ENCODE measurements around the gene PDE5A.
A peak's percentile ranks its signal among the peaks of the same experiment; 100 is the strongest.

The PDE5A gene

DNA sequence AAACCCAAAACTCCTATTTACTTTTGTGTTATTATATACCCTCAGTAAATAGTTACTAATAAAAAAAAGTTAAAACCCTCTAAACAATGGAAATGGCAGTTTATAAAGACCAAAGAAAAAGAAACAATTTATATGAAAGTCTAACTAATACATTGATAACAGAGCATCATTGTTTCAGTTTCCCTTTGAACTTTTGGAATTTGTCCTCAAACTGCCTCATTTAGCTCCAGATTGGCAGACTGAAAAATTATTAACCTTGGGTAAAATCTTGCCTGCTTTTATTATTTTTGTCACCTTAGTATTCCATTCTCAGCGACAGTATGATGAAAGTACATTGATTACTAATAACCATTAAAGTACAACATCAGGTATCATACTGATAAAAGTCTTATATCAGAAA is 124.0 kb downstream of the PDE5A start:
- Histone ChIP-seq H3K36me3 (ENCODE audit: control insufficient read depth, insufficient read depth, low read length) (peaks cover 14% of the 10 kb centered on the region), H3K27ac (ENCODE audit: low read depth, low read length) (no peak overlapping the region), H3K4me3 (ENCODE audit: low read length) (no peak overlapping the region), H3K4me1 (ENCODE audit: control insufficient read depth, insufficient read depth, low read length) (peaks cover 2% of the 10 kb centered on the region), H3K9ac (ENCODE audit: low read length) (no peak overlapping the region), H3K27me3 (ENCODE audit: control insufficient read depth, insufficient read depth, low read length) (no peaks in the 10 kb centered on the region)

DNA sequence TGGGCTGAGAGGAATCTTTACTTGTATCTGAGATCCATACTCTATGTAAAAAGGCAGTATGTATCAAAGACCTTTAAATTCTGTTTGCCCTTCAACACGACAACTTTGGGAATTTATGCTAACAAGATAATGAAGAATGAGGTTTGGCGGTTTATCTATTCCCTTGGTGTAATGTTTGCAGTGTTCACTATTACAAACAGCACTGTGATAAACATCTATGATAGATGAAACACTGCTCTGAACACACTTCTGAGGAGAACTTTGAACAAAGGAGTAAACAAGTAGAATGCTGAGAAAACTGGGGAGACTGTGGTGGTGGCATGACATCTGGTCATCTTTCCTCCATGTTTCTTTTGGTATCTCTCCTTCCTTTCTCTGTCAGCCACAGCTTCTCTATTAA is 126.9 kb downstream of the PDE5A start:
- peaks cover 16% of the 10 kb centered on the region for H3K36me3 ChIP-seq (ENCODE audit: control insufficient read depth, insufficient read depth, low read length)
- no peak overlapping the region for H3K4me3 ChIP-seq (ENCODE audit: low read length)
- H3K27me3 ChIP-seq (ENCODE audit: control insufficient read depth, insufficient read depth, low read length), result no peaks in the 10 kb centered on the region
- no peak overlapping the region for H3K27ac ChIP-seq (ENCODE audit: low read depth, low read length)
- peaks cover 2% of the 10 kb centered on the region for H3K4me1 ChIP-seq (ENCODE audit: control insufficient read depth, insufficient read depth, low read length)
- H3K9ac ChIP-seq (ENCODE audit: low read length), result no peak overlapping the region

DNA sequence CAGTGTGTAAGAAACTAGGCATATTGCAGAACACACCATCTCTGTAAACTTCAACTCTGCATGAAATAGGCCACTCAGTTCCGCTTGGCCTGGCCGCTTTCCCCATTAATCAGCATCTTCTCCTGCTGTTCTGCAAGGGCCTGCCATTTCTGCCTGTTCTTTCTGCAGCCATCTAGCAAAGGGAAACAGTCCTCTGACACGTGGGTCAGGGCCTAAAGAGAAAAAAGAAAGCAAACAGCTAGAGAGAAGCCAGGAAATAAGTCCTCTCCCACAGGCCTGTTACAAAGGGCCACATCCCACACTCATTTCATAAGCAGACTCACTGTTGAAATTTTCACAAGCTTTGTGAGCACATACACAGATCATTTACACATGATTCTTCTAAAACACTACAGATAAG is 130.1 kb downstream of the PDE5A start:
- peaks cover 19% of the 10 kb centered on the region for H3K36me3 ChIP-seq (ENCODE audit: control insufficient read depth, insufficient read depth, low read length)
- no peak overlapping the region for H3K9ac ChIP-seq (ENCODE audit: low read length)
- H3K4me1 ChIP-seq (ENCODE audit: control insufficient read depth, insufficient read depth, low read length), result peaks cover 2% of the 10 kb centered on the region
- no peaks in the 10 kb centered on the region for H3K27me3 ChIP-seq (ENCODE audit: control insufficient read depth, insufficient read depth, low read length)
- H3K4me3 ChIP-seq (ENCODE audit: low read length), result no peak overlapping the region
- peak overlapping the region; percentile 11 for H3K27ac ChIP-seq (ENCODE audit: low read depth, low read length)

DNA sequence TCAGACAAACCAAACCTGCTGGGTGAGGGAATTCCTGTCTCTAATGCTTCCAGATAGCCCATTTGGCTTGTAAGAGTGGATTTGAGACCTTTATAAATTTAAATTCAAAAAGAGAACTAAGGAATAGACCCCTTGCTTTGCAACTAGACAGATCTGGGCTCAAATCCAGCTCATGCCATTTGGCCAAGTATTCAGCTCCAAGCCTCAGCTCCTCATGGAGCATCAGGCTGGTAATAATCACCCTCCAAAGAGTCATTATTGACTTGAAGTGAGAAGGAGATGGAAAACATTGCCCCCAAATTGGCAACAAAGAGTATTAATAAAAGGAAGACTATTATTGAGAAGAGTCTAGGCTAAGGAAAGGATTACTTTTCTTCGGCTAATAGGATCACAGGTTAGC is 134.7 kb downstream of the PDE5A start:
- Histone ChIP-seq H3K27ac (ENCODE audit: low read depth, low read length) (no peak overlapping the region), H3K4me1 (ENCODE audit: control insufficient read depth, insufficient read depth, low read length) (peaks cover 2% of the 10 kb centered on the region), H3K27me3 (ENCODE audit: control insufficient read depth, insufficient read depth, low read length) (no peaks in the 10 kb centered on the region), H3K36me3 (ENCODE audit: control insufficient read depth, insufficient read depth, low read length) (peaks cover 17% of the 10 kb centered on the region), H3K9ac (ENCODE audit: low read length) (no peak overlapping the region), H3K4me3 (ENCODE audit: low read length) (no peak overlapping the region)

DNA sequence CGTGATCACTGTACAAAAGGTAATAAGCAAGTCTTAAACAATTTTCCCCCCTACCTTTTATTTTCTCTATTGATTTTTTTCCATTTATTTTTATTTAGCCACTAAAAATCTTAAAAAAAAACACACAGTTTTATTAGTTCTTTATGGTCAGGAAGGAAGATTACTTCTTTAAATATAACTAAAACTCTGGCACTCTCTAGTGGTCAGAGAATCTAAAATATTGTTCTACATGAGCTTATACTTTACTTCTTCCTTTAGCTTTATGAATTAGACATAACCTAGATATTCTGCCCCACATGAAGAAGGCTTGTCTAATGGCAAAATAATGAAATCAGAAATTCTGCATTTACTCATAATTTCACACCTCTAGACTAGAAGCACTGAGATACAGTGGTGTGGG is 135.2 kb downstream of the PDE5A start:
- peaks cover 12% of the 10 kb centered on the region for H3K36me3 ChIP-seq (ENCODE audit: control insufficient read depth, insufficient read depth, low read length)

DNA sequence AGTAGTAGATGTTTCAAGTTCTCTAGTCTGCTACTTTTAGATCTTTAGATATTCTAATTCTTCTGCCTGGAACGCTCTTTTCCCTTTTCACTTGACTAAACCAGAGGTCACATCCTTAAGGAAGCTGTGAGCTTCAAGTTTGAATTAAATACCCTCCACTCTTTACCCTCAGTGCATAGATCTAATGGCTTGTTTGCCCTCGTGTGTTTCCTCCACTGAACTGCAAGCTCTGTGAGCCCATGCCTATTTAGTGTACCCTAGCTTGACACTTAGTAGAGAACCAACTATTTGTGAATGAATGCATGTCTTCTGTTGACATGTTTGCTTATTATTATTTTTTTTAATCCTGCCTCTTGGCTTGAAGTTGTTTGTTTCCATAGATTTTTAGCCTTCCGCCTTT is 138.3 kb downstream of the PDE5A start:
- Histone ChIP-seq H3K36me3 (ENCODE audit: control insufficient read depth, insufficient read depth, low read length) (peaks cover 5% of the 10 kb centered on the region), H3K27me3 (ENCODE audit: control insufficient read depth, insufficient read depth, low read length) (no peaks in the 10 kb centered on the region), H3K4me1 (ENCODE audit: control insufficient read depth, insufficient read depth, low read length) (no peaks in the 10 kb centered on the region), H3K27ac (ENCODE audit: low read depth, low read length) (no peak overlapping the region), H3K4me3 (ENCODE audit: low read length) (no peak overlapping the region), H3K9ac (ENCODE audit: low read length) (no peak overlapping the region)

More for the DNA sequence above, 135.2 kb downstream of the PDE5A start:
- no peak overlapping the region for H3K27ac ChIP-seq (ENCODE audit: low read depth, low read length)
- H3K4me3 ChIP-seq (ENCODE audit: low read length), result no peak overlapping the region
- H3K27me3 ChIP-seq (ENCODE audit: control insufficient read depth, insufficient read depth, low read length), result no peaks in the 10 kb centered on the region
- no peak overlapping the region for H3K9ac ChIP-seq (ENCODE audit: low read length)
- H3K4me1 ChIP-seq (ENCODE audit: control insufficient read depth, insufficient read depth, low read length), result peaks cover 2% of the 10 kb centered on the region

DNA sequence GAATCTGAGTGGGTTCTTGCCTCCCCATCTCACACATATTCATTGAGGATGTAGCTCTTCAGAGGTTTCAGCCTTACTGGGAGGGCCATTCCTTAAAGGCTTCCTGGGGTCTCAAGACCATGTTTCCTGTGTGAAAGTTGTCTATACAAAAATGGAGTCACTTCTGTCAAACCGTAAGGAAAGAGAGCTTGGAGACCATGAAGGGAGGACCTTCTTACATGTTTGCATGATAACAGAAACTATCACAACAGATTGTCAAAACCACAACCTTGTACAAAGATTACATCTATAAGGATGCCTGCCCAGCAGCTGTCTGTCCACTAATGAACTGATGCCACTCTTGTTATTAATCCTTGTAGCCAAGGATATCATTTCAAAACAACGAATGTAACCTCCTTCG is 139.3 kb downstream of the PDE5A start:
- Histone ChIP-seq H3K36me3 (ENCODE audit: control insufficient read depth, insufficient read depth, low read length) (no peaks in the 10 kb centered on the region), H3K27me3 (ENCODE audit: control insufficient read depth, insufficient read depth, low read length) (no peaks in the 10 kb centered on the region), H3K4me1 (ENCODE audit: control insufficient read depth, insufficient read depth, low read length) (no peaks in the 10 kb centered on the region), H3K9ac (ENCODE audit: low read length) (no peak overlapping the region), H3K27ac (ENCODE audit: low read depth, low read length) (no peak overlapping the region), H3K4me3 (ENCODE audit: low read length) (no peak overlapping the region)

DNA sequence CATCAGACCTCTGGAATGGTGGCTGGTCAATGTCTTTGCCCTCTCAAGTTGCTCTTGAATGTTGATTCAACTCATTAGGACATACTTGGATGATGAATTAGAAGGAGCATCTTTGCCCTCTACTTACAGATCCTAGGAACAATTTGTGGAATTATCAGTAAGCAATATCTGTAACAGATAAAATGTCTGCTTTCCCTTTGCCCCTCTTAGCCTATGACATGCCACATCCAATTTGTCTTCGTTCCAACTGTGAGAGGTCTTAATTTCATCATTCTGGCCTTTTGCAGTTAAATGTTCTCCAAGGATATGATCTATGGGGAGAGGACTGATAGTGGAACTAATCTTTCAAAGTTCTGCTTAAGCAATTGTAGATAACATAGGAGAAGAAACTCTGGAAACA is 148.3 kb downstream of the PDE5A start:
- Histone ChIP-seq H3K4me3 (ENCODE audit: low read length) (no peak overlapping the region), H3K27ac (ENCODE audit: low read depth, low read length) (no peak overlapping the region), H3K36me3 (ENCODE audit: control insufficient read depth, insufficient read depth, low read length) (no peaks in the 10 kb centered on the region), H3K4me1 (ENCODE audit: control insufficient read depth, insufficient read depth, low read length) (no peaks in the 10 kb centered on the region), H3K27me3 (ENCODE audit: control insufficient read depth, insufficient read depth, low read length) (no peaks in the 10 kb centered on the region), H3K9ac (ENCODE audit: low read length) (no peak overlapping the region)

DNA sequence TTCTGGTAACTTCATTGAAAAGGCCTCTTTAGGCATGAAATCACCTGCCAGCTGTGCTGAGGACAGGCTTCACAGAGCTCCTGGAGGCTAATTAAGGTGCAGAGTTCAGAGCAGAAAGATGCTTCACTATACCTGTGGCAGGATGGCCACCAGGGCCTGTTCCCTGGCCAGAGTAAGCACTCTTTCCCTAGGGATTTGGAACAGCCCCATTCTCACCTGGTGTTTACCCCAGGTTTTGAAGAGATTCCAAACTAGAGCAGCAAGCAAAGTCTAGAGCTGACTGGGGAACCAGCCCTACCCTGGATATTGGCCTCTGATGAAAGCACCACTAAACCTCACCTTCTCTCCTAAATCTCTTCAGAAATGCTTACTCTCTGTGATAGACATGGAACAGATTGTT is 148.8 kb downstream of the PDE5A start:
- Histone ChIP-seq H3K27me3 (ENCODE audit: control insufficient read depth, insufficient read depth, low read length) (no peaks in the 10 kb centered on the region), H3K9ac (ENCODE audit: low read length) (no peak overlapping the region), H3K27ac (ENCODE audit: low read depth, low read length) (no peak overlapping the region), H3K4me1 (ENCODE audit: control insufficient read depth, insufficient read depth, low read length) (no peaks in the 10 kb centered on the region), H3K4me3 (ENCODE audit: low read length) (no peak overlapping the region), H3K36me3 (ENCODE audit: control insufficient read depth, insufficient read depth, low read length) (no peaks in the 10 kb centered on the region)

DNA sequence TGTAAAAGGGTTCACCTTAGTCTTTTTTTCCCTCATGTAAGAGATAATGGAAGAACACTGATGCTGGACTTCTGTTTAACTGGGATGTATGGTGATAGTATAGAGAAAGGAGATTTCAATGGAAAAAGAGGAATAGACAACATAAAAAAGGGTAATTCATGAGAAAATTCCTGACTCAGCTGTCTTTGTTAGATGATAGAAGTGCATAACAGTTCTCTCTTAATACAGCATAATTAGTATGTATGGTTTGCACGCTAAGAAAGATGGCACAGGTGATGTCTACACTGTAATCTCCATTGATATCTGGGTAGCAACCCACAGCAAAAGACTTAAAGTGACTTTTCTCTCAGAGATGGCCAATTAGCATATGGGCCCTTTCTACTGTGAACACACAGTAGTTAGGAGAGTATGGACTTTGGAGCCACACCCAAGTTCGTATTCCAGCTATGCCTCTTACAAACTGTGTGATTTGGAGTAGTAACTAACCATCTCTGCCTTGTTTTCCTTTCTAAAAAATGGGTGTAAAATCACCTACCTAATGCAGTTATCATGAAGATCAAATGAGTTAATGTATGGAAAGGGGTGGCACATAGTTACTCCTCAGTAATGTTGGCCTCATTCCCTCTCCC is 149.3 kb downstream of the PDE5A start:
- Histone ChIP-seq H3K36me3 (ENCODE audit: control insufficient read depth, insufficient read depth, low read length) (no peaks in the 10 kb centered on the region), H3K27ac (ENCODE audit: low read depth, low read length) (no peak overlapping the region), H3K9ac (ENCODE audit: low read length) (no peak overlapping the region), H3K27me3 (ENCODE audit: control insufficient read depth, insufficient read depth, low read length) (no peaks in the 10 kb centered on the region), H3K4me3 (ENCODE audit: low read length) (no peak overlapping the region), H3K4me1 (ENCODE audit: control insufficient read depth, insufficient read depth, low read length) (no peaks in the 10 kb centered on the region)

DNA sequence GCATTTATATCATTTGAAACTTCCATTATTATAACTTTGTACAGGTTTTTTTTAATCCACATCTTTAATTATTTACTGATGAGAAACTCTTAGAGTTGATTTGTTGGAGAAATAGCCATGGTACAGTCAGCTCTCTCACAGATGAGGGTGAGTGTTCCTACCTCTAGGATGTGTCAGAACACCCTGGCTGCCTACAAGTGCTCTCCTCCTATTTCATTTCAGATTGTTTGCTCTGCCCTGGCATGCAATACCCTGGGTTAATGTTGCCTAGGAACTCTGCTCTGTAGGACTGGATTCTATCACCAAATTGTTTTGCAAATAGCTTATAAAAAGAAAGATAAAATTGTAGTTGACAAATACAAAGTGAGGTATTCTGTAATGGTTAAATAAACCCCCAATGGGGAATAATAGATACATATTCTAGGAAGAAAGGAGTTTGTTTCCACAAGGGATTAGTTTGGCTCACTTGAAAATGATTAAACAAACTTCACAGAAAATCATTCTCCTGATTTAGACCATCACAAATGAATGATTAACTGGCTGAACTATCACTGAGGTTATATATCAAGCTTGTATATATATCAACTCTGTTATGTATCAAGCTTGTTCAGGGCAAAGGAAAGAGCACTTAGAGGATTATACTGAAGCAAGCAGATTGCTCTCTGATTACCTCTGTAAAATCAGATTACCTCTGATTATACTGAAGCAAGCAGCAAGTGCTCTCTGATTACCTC is 150.0 kb downstream of the PDE5A start:
- no peaks in the 10 kb centered on the region for H3K36me3 ChIP-seq (ENCODE audit: control insufficient read depth, insufficient read depth, low read length)
- no peak overlapping the region for H3K27ac ChIP-seq (ENCODE audit: low read depth, low read length)
- H3K4me1 ChIP-seq (ENCODE audit: control insufficient read depth, insufficient read depth, low read length), result no peaks in the 10 kb centered on the region

DNA sequence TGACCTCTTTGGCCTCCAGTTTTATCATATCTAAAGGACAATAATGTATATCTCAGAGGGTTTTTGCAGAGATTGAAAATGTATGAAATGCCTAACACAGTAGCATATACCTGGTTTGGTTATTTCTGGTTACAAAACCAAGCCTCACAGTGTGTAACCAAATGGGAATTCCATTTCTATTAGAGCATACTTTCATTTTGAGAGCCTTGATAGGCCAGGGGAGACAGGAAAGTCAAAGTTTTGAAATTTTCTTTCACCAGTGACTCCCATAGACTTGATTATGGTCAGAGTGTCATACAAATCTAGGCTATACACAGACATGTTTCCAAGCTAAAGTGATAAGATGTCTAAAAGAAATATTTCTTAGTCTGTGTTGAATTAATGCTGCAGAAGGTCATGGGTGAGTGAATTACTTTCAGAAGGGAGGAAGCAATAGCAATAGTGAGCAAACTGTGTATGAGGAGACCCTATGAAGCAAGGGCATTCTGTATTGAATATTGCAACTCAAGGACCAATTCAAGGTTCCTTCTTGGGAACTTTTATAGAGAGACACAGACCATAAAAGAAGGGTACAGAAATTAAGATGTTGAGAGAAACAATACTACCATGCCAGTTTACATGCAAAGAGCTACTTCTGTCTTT is 151.1 kb downstream of the PDE5A start:
- no peaks in the 10 kb centered on the region for H3K36me3 ChIP-seq (ENCODE audit: control insufficient read depth, insufficient read depth, low read length)
- H3K27ac ChIP-seq (ENCODE audit: low read depth, low read length), result no peak overlapping the region
- no peaks in the 10 kb centered on the region for H3K4me1 ChIP-seq (ENCODE audit: control insufficient read depth, insufficient read depth, low read length)
- H3K4me3 ChIP-seq (ENCODE audit: low read length), result no peak overlapping the region
- no peaks in the 10 kb centered on the region for H3K27me3 ChIP-seq (ENCODE audit: control insufficient read depth, insufficient read depth, low read length)
- no peak overlapping the region for H3K9ac ChIP-seq (ENCODE audit: low read length)

More for the DNA sequence above, 150.0 kb downstream of the PDE5A start:
- Histone ChIP-seq H3K4me3 (ENCODE audit: low read length) (no peak overlapping the region), H3K9ac (ENCODE audit: low read length) (no peak overlapping the region), H3K27me3 (ENCODE audit: control insufficient read depth, insufficient read depth, low read length) (no peaks in the 10 kb centered on the region)
